Heart right ventricle (tissue), 16 donors: ENCODE data around the gene MXRA7. TPM values are rescaled to one million over a fixed set of nuclear protein-coding genes. Genes with fewer than 3 reads are reported as not detected.
"Not testable (repeated sequence)": the region's sequence is repeated elsewhere in the genome, so short reads cannot be mapped to it uniquely, and the experiment has no call there.

ENCODE experiments used
- ATAC-seq, 8 donors: fragments of 200-7000 bp; cut with Tn5 transposase; one replicate each; pipeline ENCODE4 v1.9.1; 2020; ENCODE audit warnings: mild to moderate bottlenecking in 8 of 8, moderate library complexity in 8 of 8, moderate number of reproducible peaks in 1 of 8
- DNase-seq, 2 donors: peaks; one replicate each; pipeline ENCODE4 v3.0.0-alpha.2; 2020
- H3K27ac ChIP-seq, 10 donors: fragments of 200-600 bp; sonication (generic) in 2 of 10; one replicate each; pipeline versions ENCODE4 v1.5.0 to v1.8.0; 2020 to 2022; ENCODE audit warnings: mild to moderate bottlenecking in 3 of 10
- H3K27me3 ChIP-seq, 7 donors: fragments of 200-600 bp; one replicate each; pipeline ENCODE4 v1.8.0; 2021 to 2022; ENCODE audit warnings: mild to moderate bottlenecking in 2 of 7
- H3K36me3 ChIP-seq, 9 donors: fragments of 200-600 bp; sonication (generic) in 1 of 9; one replicate each; pipeline versions ENCODE4 v1.5.0 to v1.8.0; 2020 to 2022; ENCODE audit warnings: mild to moderate bottlenecking in 2 of 9
- H3K4me1 ChIP-seq, 9 donors: fragments of 200-600 bp; sonication (generic) in 1 of 9; one replicate each; pipeline versions ENCODE4 v1.5.0 to v1.8.0; 2020 to 2022; ENCODE audit warnings: mild to moderate bottlenecking in 4 of 9
- H3K4me3 ChIP-seq, 10 donors: fragments of 200-600 bp; sonication (generic) in 2 of 10; one replicate each; pipeline versions ENCODE4 v1.5.0 to v1.8.0; 2020 to 2022; ENCODE audit warnings: mild to moderate bottlenecking in 7 of 10, moderate library complexity in 2 of 10
- H3K9me3 ChIP-seq, 11 donors: fragments of 200-600 bp in 10 of 11; sonication (generic) in 2 of 11; one replicate each; pipeline versions ENCODE4 v1.5.0 to v1.8.0; 2013 to 2022; ENCODE audit warnings: mild to moderate bottlenecking in 2 of 11, control low read depth in 1 of 11, moderate library complexity in 1 of 11
- WGBS, 2 donors: extraction: QIAGEN DNeasy Blood & Tissue Kit; methylation state at CpG; one replicate each; pipeline ENCODE4 v1.1.7; 2013; ENCODE audit warnings: inconsistent platforms in 1 of 2; 5-methylcytosine and 5-hydroxymethylcytosine counted together
- intact Hi-C, 10 donors: fragments of 100-400 bp; cut with DNase I; formaldehyde crosslinking; loops; one replicate each; pipeline versions ENCODE4 v1.11.1 to v1.14.2; 2022
- polyA plus RNA-seq, 2 donors: library from polyadenylated mRNA; stranded (reverse); fragments of 200-250 nt; gene quantifications; one replicate each; pipeline ENCODE4 v1.2.3, GENCODE V29; 2013
- total RNA-seq, 10 donors: library from RNA; stranded (reverse); fragmentation: NEBNext Ultra II Directional in 3 of 10; extraction: Animal tissue kit (Norgen Biotek cat#: 25700) in 3 of 10; gene quantifications; one replicate each; pipeline versions ENCODE4 v1.2.1 to v1.2.4, GENCODE V29; 2021 to 2023
- TF ChIP-seq, protein P1 (sequence below), 9 donors: fragments of 200-600 bp; sonication (generic) in 2 of 9; IDR thresholded peaks; one replicate each; pipeline versions ENCODE4 v1.5.0 to v1.8.0; 2021 to 2022; ENCODE audit warnings: antibody characterized with exemption in 9 of 9, mild to moderate bottlenecking in 5 of 9, moderate library complexity in 1 of 9
- donor health status: Arrhythmogenic right ventricular cardiomyopathy.
- donor health status: ischemic (EF 13 %, LVEDD 7.1; RV severe dilation, severe dysfunction).
- donor health status: healthy with polysubstance abuse.
- donor health status: DM: no; HTN: yes; CAD: no.
- donor health status: DM: no; HTN: no; CAD: no.
- donor health status: ischemic (EF 25% LVEDD 6.9; RV normal size, moderate dysfunction).
- donor health status: ischemic (EF 25% LVEDD 5.7; RV mildly dilated, moderate dysfunction).
- donor health status: healthy.
- donor health status: DM: yes; HTN: yes; CAD: no.
- donor health status: Ischemic cardiomyopathy.
- donor health status: ischemic (EF 35%, LVEDD 5.7; RV mildly dilated, moderate dysfunction).
- donor health status: nonischemic (EF 11% LVEDD 7.7; RV severe dilation, severe dysfunction).
- donor health status: DM: yes; HTN: yes; CAD: no.
- donor health status: PGD.
- donor health status: ischemic (EF 29% LVEDD 5.4; RV normal size, mild dysfunction).
- donor health status: nonischemic (EF 23%, LVEDD 6.1; RV moderate dilation, normal function).

Gene MXRA7
- total and polyA plus RNA-seq, 12 donors = 121 to 586 (median 413) TPM

- WGBS, 2 donors = 30 to 42% methylated on average over 5 of the region's 5 CpGs
- no peaks in the 10 kb centered on the region for H3K9me3 ChIP-seq
- peak overlapping the region in 6 of 10 donors; percentile 9 to 97 (median 87) for H3K4me3 ChIP-seq
- H3K4me1 ChIP-seq = peaks cover 0 to 63% (median 32%) of the 10 kb centered on the region in 9 donors
- no peaks in the 10 kb centered on the region for H3K27me3 ChIP-seq
- H3K27ac ChIP-seq = peak overlapping the region; percentile 7 to 99 (median 98)
- DNase-seq = peak in 1 of 2 donors; percentile 61
- intact Hi-C loops = no loop called here
- peaks cover 0 to 58% (median 21%) of the 10 kb centered on the region in 9 donors for H3K36me3 ChIP-seq
- TF ChIP-seq, protein P1, sequence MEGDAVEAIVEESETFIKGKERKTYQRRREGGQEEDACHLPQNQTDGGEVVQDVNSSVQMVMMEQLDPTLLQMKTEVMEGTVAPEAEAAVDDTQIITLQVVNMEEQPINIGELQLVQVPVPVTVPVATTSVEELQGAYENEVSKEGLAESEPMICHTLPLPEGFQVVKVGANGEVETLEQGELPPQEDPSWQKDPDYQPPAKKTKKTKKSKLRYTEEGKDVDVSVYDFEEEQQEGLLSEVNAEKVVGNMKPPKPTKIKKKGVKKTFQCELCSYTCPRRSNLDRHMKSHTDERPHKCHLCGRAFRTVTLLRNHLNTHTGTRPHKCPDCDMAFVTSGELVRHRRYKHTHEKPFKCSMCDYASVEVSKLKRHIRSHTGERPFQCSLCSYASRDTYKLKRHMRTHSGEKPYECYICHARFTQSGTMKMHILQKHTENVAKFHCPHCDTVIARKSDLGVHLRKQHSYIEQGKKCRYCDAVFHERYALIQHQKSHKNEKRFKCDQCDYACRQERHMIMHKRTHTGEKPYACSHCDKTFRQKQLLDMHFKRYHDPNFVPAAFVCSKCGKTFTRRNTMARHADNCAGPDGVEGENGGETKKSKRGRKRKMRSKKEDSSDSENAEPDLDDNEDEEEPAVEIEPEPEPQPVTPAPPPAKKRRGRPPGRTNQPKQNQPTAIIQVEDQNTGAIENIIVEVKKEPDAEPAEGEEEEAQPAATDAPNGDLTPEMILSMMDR (IDR thresholded peaks at IDR 0.05) = no peak
- ATAC-seq = peak in 2 of 8 donors; percentile 16 to 23
These were observed 29.8 kb upstream of the MXRA7 start for GRCh38 chr17:76740329-76741118.

- WGBS, 2 donors = 68 to 80% methylated on average over 17 of the region's 17 CpGs
- Histone ChIP-seq H3K4me3 (peak overlapping the region in 8 of 10 donors; percentile 84 to 97 (median 94)), H3K4me1 (peaks cover 2 to 63% (median 39%) of the 10 kb centered on the region in 9 donors), H3K27ac (peak overlapping the region; percentile 7 to 99 (median 98)), H3K36me3 (peaks cover 0 to 58% (median 22%) of the 10 kb centered on the region in 9 donors)
- ATAC-seq, H3K27me3 ChIP-seq, DNase-seq, H3K9me3 ChIP-seq, intact Hi-C loops: not testable (repeated sequence)
These were observed 28.9 kb upstream of the MXRA7 start for GRCh38 chr17:76739568-76740115.

GRCh38 chr17:76738468-76738850 is 27.7 kb upstream of the MXRA7 start:
- peaks cover 10 to 66% (median 51%) of the 10 kb centered on the region in 9 donors for H3K4me1 ChIP-seq
- peaks cover 0 to 58% (median 30%) of the 10 kb centered on the region in 9 donors for H3K36me3 ChIP-seq
- peak overlapping the region; percentile 79 to 97 (median 92) for H3K4me3 ChIP-seq
- no peak for ATAC-seq
- DNase-seq = no peak
- TF ChIP-seq, protein P1 (IDR thresholded peaks at IDR 0.05) = no peak
- H3K27me3 ChIP-seq = no peaks in the 10 kb centered on the region
- intact Hi-C loops = no loop called here
- H3K9me3 ChIP-seq = no peaks in the 10 kb centered on the region
- 1 to 2% methylated on average over 7 of the region's 7 CpGs for WGBS, 2 donors
- H3K27ac ChIP-seq = peak overlapping the region; percentile 95 to 99 (median 99)

DNA sequence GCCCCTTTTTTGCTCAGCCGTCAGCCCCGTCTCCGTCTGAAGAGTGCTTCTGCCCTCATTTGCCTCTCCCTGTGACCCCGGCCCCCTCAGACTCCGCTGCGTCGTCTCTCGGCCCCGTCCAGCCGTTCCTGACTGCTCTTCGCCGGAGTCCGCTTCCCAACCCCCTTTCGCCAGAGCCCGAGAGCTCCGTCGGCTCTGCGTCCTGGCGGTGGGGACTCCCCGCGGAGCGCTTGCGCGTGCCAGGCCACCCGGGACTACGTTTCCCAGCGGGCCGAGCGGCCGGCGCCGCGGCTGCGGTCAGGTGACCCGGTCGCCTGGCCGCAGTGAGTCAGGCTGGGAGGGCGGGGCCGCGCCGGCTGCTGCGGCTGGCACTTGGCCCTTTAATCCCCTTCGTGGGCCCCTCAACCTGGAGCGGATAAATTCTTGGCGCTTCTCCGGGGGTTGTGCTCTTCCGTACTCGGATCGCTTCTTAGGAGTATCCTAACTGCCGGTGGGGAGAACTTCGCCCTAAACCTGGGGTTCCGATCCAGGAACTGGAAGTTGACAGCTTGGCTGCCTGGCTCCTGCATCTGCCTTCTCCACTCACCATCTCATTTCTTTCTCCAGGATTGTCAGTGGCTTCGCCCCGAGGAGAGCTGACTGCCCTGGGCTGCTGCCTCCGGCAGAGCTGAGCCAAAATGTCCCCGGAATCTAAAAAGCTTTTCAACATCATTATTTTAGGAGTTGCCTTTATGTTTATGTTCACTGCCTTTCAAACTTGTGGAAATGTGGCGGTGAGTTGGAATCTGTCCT is 27.1 kb upstream of the MXRA7 start, which contains the start of gene MFSD11:
MFSD11 (plus strand) TSS at position 444 of the 792 bp plus-strand sequence; CDS start at position 678, 234 bp downstream.
- WGBS, 2 donors = 0 to 1% methylated on average over 56 to 57 of the region's 57 CpGs
- H3K36me3 ChIP-seq = peaks cover 0 to 58% (median 36%) of the 10 kb centered on the region in 9 donors
- TF ChIP-seq, protein P1 (IDR thresholded peaks at IDR 0.05) = no peak
- peak within 1 kb of the TSS; percentile 84 to 98 (median 94) for H3K4me3 ChIP-seq
- peak; percentile 92 to 93 for DNase-seq
- intact Hi-C loops = no loop called here
- peaks cover 11 to 72% (median 57%) of the 10 kb centered on the region in 9 donors for H3K4me1 ChIP-seq
- ATAC-seq = peak; percentile 80 to 91 (median 88)
- H3K27me3 ChIP-seq = no peaks in the 10 kb centered on the region
- peak within 1 kb of the TSS; percentile 95 to 99 (median 99) for H3K27ac ChIP-seq
- no peaks in the 10 kb centered on the region for H3K9me3 ChIP-seq
